SK-N-SH treated with all-trans-retinoic acid at 6 μM for 48 hours (cell line): Measurements from ENCODE around the gene EIF3B.

ENCODE experiments used
- ATAC-seq: fragments of 200-7000 bp; cut with Tn5 transposase; 3 replicates; pipeline ENCODE4 v1.9.1; 2020; ENCODE audit warnings: mild to moderate bottlenecking, moderate library complexity
- ARNTL ChIP-seq: fragments of 450-650 bp; formaldehyde crosslinking; IDR thresholded peaks from 2 replicates; pipeline ENCODE4 v1.5.0; 2020; ENCODE audit warnings: low read depth, mild to moderate bottlenecking, moderate library complexity, borderline replicate concordance
- BACH2 ChIP-seq: fragments of 250-450 bp; sonication (Bioruptor Pico); IDR thresholded peaks from 2 replicates; pipeline ENCODE4 v1.9.0; 2021; ENCODE audit warnings: mild to moderate bottlenecking, borderline replicate concordance
- CSDC2 ChIP-seq: fragments of 250-450 bp; sonication (Bioruptor Pico); IDR thresholded peaks from 2 replicates; pipeline ENCODE4 v1.5.0; 2020; ENCODE audit warnings: mild to moderate bottlenecking, moderate library complexity
- ESRRG ChIP-seq: fragments of 250-450 bp; sonication (Bioruptor Pico); IDR thresholded peaks from 2 replicates; pipeline ENCODE4 v1.6.1; 2021; ENCODE audit warnings: mild to moderate bottlenecking
- GLIS3 ChIP-seq: fragments of 250-450 bp; sonication (Bioruptor Pico); IDR thresholded peaks from 2 replicates; pipeline ENCODE4 v1.5.0; 2020; ENCODE audit warnings: mild to moderate bottlenecking, moderate library complexity
- OSR1 ChIP-seq: fragments of 250-450 bp; sonication (Bioruptor Pico); IDR thresholded peaks from 2 replicates; pipeline ENCODE4 v1.8.0; 2022; ENCODE audit warnings: moderate library complexity, mild to moderate bottlenecking, inconsistent platforms
- PPARA ChIP-seq: fragments of 250-450 bp; sonication (Bioruptor Pico); IDR thresholded peaks from 2 replicates; pipeline ENCODE4 v1.5.0; 2020; ENCODE audit warnings: mild to moderate bottlenecking, borderline replicate concordance
- RARB ChIP-seq: fragments of 250-450 bp; sonication (Bioruptor Pico); IDR thresholded peaks from 2 replicates; pipeline ENCODE4 v1.8.0; 2021; ENCODE audit warnings: mild to moderate bottlenecking, moderate library complexity
- SNAI2 ChIP-seq: fragments of 250-450 bp; sonication (Bioruptor Pico); IDR thresholded peaks from 2 replicates; pipeline ENCODE4 v1.5.0; 2020; ENCODE audit warnings: mild to moderate bottlenecking, moderate library complexity
- TCF4 ChIP-seq: fragments of 250-450 bp; sonication (Bioruptor Pico); IDR thresholded peaks from 2 replicates; pipeline ENCODE4 v1.8.0; 2021; ENCODE audit warnings: mild to moderate bottlenecking, moderate library complexity, borderline replicate concordance
- TOX ChIP-seq: fragments of 250-450 bp; sonication (Bioruptor Pico); IDR thresholded peaks from 2 replicates; pipeline ENCODE4 v1.8.0; 2021; ENCODE audit warnings: mild to moderate bottlenecking, moderate library complexity, borderline replicate concordance
- ZC3H10 ChIP-seq: fragments of 250-450 bp; sonication (Bioruptor Pico); IDR thresholded peaks from 2 replicates; pipeline ENCODE4 v1.5.1; 2021; ENCODE audit warnings: mild to moderate bottlenecking, moderate library complexity
- ZFP3 ChIP-seq: fragments of 250-450 bp; sonication (Bioruptor Pico); IDR thresholded peaks from 2 replicates; pipeline ENCODE4 v1.5.0; 2020; ENCODE audit warnings: mild to moderate bottlenecking, moderate library complexity
- ZFP30 ChIP-seq: fragments of 450-650 bp; formaldehyde crosslinking; IDR thresholded peaks from 2 replicates; pipeline ENCODE4 v1.5.0; 2022; ENCODE audit warnings: mild to moderate bottlenecking, moderate library complexity
- ZNF565 ChIP-seq: fragments of 450-650 bp; formaldehyde crosslinking; conservative IDR thresholded peaks from 2 replicates; pipeline ENCODE4 v1.5.0; 2020; ENCODE audit warnings: low read depth, mild to moderate bottlenecking, moderate library complexity
- ZNF70 ChIP-seq: fragments of 450-650 bp; formaldehyde crosslinking; IDR thresholded peaks from 2 replicates; pipeline ENCODE4 v1.5.0; 2020; ENCODE audit warnings: mild to moderate bottlenecking, moderate library complexity
- ZNF8 ChIP-seq: fragments of 450-650 bp; formaldehyde crosslinking; IDR thresholded peaks from 2 replicates; pipeline ENCODE4 v1.5.0; 2020; ENCODE audit warnings: mild to moderate bottlenecking, moderate library complexity
- TF ChIP-seq, protein P1 (sequence below): fragments of 250-450 bp; sonication (Bioruptor Pico); IDR thresholded peaks from 2 replicates; pipeline ENCODE4 v1.8.0; 2020; ENCODE audit warnings: mild to moderate bottlenecking, moderate library complexity, borderline replicate concordance
- TF ChIP-seq, protein P2 (sequence below): fragments of 250-450 bp; sonication (Bioruptor Pico); IDR thresholded peaks from 2 replicates; pipeline ENCODE4 v1.5.0; 2020; ENCODE audit warnings: mild to moderate bottlenecking, moderate library complexity
- TF ChIP-seq, protein P3 (sequence below): fragments of 250-450 bp; sonication (Bioruptor Pico); IDR thresholded peaks from 2 replicates; pipeline ENCODE4 v1.5.1; 2020; ENCODE audit warnings: low read depth, mild to moderate bottlenecking, moderate library complexity
- TF ChIP-seq, protein P4 (sequence below): fragments of 250-450 bp; sonication (Bioruptor Pico); IDR thresholded peaks from 2 replicates; pipeline ENCODE4 v1.8.0; 2021; ENCODE audit warnings: low read depth, mild to moderate bottlenecking, moderate library complexity, borderline replicate concordance

The EIF3B gene

DNA sequence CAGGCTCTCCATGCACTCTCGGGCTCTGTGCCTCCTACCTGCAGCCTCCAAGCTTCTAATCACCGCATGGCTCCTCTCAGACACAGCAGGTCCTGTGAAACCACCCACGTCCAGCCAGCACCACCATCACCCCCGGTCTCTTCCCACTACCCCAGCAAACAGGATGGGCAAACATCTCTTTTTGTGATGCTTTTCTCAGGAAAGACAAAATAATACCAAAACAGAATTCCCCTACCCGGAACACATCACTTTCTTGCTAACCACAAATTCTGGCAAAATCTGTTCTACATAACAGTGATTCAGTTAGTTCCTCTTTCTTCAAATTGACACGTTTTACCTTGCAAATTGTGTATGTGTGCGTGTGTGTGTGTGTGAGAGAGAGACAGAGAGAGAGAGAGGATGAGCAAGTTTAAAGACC, 46.9 kb upstream of the EIF3B start (continued):
- TF ChIP-seq, protein P1, sequence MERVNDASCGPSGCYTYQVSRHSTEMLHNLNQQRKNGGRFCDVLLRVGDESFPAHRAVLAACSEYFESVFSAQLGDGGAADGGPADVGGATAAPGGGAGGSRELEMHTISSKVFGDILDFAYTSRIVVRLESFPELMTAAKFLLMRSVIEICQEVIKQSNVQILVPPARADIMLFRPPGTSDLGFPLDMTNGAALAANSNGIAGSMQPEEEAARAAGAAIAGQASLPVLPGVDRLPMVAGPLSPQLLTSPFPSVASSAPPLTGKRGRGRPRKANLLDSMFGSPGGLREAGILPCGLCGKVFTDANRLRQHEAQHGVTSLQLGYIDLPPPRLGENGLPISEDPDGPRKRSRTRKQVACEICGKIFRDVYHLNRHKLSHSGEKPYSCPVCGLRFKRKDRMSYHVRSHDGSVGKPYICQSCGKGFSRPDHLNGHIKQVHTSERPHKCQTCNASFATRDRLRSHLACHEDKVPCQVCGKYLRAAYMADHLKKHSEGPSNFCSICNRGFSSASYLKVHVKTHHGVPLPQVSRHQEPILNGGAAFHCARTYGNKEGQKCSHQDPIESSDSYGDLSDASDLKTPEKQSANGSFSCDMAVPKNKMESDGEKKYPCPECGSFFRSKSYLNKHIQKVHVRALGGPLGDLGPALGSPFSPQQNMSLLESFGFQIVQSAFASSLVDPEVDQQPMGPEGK, result no peak
- TF ChIP-seq, protein P2, sequence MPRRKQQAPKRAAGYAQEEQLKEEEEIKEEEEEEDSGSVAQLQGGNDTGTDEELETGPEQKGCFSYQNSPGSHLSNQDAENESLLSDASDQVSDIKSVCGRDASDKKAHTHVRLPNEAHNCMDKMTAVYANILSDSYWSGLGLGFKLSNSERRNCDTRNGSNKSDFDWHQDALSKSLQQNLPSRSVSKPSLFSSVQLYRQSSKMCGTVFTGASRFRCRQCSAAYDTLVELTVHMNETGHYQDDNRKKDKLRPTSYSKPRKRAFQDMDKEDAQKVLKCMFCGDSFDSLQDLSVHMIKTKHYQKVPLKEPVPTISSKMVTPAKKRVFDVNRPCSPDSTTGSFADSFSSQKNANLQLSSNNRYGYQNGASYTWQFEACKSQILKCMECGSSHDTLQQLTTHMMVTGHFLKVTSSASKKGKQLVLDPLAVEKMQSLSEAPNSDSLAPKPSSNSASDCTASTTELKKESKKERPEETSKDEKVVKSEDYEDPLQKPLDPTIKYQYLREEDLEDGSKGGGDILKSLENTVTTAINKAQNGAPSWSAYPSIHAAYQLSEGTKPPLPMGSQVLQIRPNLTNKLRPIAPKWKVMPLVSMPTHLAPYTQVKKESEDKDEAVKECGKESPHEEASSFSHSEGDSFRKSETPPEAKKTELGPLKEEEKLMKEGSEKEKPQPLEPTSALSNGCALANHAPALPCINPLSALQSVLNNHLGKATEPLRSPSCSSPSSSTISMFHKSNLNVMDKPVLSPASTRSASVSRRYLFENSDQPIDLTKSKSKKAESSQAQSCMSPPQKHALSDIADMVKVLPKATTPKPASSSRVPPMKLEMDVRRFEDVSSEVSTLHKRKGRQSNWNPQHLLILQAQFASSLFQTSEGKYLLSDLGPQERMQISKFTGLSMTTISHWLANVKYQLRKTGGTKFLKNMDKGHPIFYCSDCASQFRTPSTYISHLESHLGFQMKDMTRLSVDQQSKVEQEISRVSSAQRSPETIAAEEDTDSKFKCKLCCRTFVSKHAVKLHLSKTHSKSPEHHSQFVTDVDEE, result no peak
- TF ChIP-seq ZNF70 (CRISPR knock-in tag), result no peak
- TF ChIP-seq ZFP30 (CRISPR knock-in tag), result no peak
- no peak for TF ChIP-seq TOX (CRISPR knock-in tag)

DNA sequence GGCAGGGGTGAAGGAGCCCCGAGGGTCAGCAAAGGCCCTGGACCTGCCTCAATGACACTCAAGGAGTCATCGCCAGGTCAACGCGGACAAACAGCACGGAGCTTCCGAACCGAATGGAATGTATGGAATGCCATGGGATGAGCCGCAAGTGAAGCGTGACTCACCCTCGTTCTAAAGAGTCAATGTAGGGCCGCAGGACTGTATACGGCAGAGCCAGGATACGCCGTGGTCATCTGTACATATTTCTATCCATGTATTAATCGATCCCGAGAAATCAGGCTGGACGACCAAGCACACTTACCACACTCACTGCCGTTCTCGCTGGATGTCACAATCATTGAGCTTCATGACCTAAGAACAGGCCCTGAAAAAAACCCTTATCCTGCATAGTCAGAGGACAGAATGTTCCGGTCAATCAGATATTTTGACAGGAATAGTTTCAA, 44.7 kb upstream of the EIF3B start:
- no peak for TF ChIP-seq ZC3H10 (CRISPR knock-in tag)
- TF ChIP-seq CSDC2 (CRISPR knock-in tag), result peak; percentile 72; the same call in 1 of the 2 replicates
- TF ChIP-seq ZFP3 (CRISPR knock-in tag), result 0 out of 2 replicates have a peak, but pooled peaks have one; percentile 46
- ATAC-seq, result peak; percentile 78

DNA sequence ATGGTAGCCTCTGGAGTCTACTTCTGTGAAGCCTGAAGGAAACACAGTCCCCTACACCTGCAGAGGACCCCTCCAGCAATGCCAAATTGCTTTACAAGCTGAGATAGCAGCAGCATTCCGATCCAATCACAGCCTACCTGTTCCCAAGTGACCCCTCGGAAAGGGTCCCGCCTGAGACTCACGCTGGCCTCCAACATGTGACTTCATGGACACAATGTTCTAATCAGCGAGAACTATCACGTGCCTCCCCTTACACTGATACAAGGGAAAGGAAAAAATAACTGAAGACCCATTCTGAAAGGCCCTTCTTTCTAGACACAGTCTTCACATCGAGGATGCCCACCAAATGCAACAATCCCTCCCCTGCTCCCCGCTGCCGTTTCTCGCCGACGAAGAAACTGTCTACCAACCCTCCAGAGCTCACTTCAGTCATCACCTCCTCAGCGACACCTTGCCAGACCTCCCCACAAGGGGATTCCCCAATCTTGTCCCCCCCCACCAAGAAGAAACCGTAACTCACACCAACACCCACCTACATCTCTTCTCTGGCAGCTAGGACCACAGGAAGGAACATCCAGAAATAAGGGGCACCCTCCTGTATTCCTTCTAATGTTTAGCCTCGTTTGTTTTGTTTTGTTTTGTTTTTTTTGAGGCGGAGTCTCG, 42.2 kb upstream of the EIF3B start:
- no peak for ATAC-seq
- TF ChIP-seq ZNF70 (CRISPR knock-in tag) (no peak), ZFP3 (CRISPR knock-in tag) (no peak), RARB (CRISPR knock-in tag) (no peak), CSDC2 (CRISPR knock-in tag) (no peak), OSR1 (CRISPR knock-in tag) (no peak), GLIS3 (CRISPR knock-in tag) (no peak), TOX (CRISPR knock-in tag) (no peak), SNAI2 (CRISPR knock-in tag) (no peak), BACH2 (no peak), ZNF565 (CRISPR knock-in tag) (no peak), ZNF8 (CRISPR knock-in tag) (no peak), ZC3H10 (CRISPR knock-in tag) (no peak), PPARA (CRISPR knock-in tag) (no peak), ESRRG (CRISPR knock-in tag) (no peak), TCF4 (no peak), ARNTL (CRISPR knock-in tag) (no peak)
- TF ChIP-seq, protein P3, sequence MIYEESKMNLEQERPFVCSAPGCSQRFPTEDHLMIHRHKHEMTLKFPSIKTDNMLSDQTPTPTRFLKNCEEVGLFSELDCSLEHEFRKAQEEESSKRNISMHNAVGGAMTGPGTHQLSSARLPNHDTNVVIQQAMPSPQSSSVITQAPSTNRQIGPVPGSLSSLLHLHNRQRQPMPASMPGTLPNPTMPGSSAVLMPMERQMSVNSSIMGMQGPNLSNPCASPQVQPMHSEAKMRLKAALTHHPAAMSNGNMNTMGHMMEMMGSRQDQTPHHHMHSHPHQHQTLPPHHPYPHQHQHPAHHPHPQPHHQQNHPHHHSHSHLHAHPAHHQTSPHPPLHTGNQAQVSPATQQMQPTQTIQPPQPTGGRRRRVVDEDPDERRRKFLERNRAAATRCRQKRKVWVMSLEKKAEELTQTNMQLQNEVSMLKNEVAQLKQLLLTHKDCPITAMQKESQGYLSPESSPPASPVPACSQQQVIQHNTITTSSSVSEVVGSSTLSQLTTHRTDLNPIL (CRISPR knock-in tag), result no peak
- TF ChIP-seq, protein P4, sequence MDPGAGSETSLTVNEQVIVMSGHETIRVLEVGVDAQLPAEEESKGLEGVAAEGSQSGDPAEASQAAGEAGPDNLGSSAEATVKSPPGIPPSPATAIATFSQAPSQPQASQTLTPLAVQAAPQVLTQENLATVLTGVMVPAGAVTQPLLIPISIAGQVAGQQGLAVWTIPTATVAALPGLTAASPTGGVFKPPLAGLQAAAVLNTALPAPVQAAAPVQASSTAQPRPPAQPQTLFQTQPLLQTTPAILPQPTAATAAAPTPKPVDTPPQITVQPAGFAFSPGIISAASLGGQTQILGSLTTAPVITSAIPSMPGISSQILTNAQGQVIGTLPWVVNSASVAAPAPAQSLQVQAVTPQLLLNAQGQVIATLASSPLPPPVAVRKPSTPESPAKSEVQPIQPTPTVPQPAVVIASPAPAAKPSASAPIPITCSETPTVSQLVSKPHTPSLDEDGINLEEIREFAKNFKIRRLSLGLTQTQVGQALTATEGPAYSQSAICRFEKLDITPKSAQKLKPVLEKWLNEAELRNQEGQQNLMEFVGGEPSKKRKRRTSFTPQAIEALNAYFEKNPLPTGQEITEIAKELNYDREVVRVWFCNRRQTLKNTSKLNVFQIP (CRISPR knock-in tag), result no peak
- TF ChIP-seq, protein P2, result no peak
- TF ChIP-seq, protein P1, result no peak
